ENCODE data around the gene TRAF3IP1. TPM values are rescaled to one million over a fixed set of nuclear protein-coding genes. Genes with fewer than 3 reads are reported as not detected.
"Not testable (repeated sequence)": the region's sequence is repeated elsewhere in the genome, so short reads cannot be mapped to it uniquely, and the experiment has no call there.

The TRAF3IP1 gene
- total RNA-seq, 2 donors from 2014 or later: 3.4 to 7.2 TPM

- not testable (repeated sequence) for H3K4me1 Mint-ChIP-seq; H3K27ac Mint-ChIP-seq; H3K27me3 Mint-ChIP-seq; H3K4me3 Mint-ChIP-seq; ATAC-seq (replicated peaks); H3K9me3 Mint-ChIP-seq
- peaks cover 19% of the 10 kb centered on the region for H3K36me3 Mint-ChIP-seq (ENCODE audit: low read depth)
Observed at GRCh38 chr2:238335591-238335990, 15.3 kb downstream of the TRAF3IP1 start.

GRCh38 chr2:238336151-238336550 is 15.8 kb downstream of the TRAF3IP1 start:
- no peak overlapping the region for H3K4me3 Mint-ChIP-seq
- H3K9me3 Mint-ChIP-seq: no peaks in the 10 kb centered on the region
- H3K4me1 Mint-ChIP-seq: no peaks in the 10 kb centered on the region
- no peak overlapping the region for H3K27ac Mint-ChIP-seq
- ATAC-seq (replicated peaks): no peak
- peaks cover 19% of the 10 kb centered on the region for H3K36me3 Mint-ChIP-seq (ENCODE audit: low read depth)
- no peaks in the 10 kb centered on the region for H3K27me3 Mint-ChIP-seq

- Mint-ChIP-seq H3K36me3 (ENCODE audit: low read depth) (peaks cover 19% of the 10 kb centered on the region), H3K4me3 (no peak overlapping the region), H3K27ac (peak overlapping the region; percentile 49), H3K4me1 (no peaks in the 10 kb centered on the region), H3K9me3 (no peaks in the 10 kb centered on the region), H3K27me3 (no peaks in the 10 kb centered on the region)
- no peak for ATAC-seq (replicated peaks)
Observed at GRCh38 chr2:238336793-238337444, 16.6 kb downstream of the TRAF3IP1 start.

GRCh38 chr2:238337846-238338245 is 17.5 kb downstream of the TRAF3IP1 start:
- Mint-ChIP-seq H3K9me3 (no peaks in the 10 kb centered on the region), H3K27me3 (no peaks in the 10 kb centered on the region), H3K36me3 (ENCODE audit: low read depth) (peaks cover 19% of the 10 kb centered on the region), H3K4me1 (no peaks in the 10 kb centered on the region), H3K4me3 (no peak overlapping the region), H3K27ac (no peak overlapping the region)
- ATAC-seq (replicated peaks): no peak

- Mint-ChIP-seq H3K9me3 (no peaks in the 10 kb centered on the region), H3K27ac (no peak overlapping the region), H3K27me3 (no peaks in the 10 kb centered on the region), H3K4me3 (no peak overlapping the region), H3K4me1 (no peaks in the 10 kb centered on the region), H3K36me3 (ENCODE audit: low read depth) (peaks cover 17% of the 10 kb centered on the region)
- no peak for ATAC-seq (replicated peaks)
Observed at GRCh38 chr2:238338710-238339394, 18.5 kb downstream of the TRAF3IP1 start.

- H3K4me3 Mint-ChIP-seq: no peak overlapping the region
- no peaks in the 10 kb centered on the region for H3K9me3 Mint-ChIP-seq
- peaks cover 12% of the 10 kb centered on the region for H3K36me3 Mint-ChIP-seq (ENCODE audit: low read depth)
- no peak overlapping the region for H3K27ac Mint-ChIP-seq
- no peak for ATAC-seq (replicated peaks)
- no peaks in the 10 kb centered on the region for H3K27me3 Mint-ChIP-seq
- no peaks in the 10 kb centered on the region for H3K4me1 Mint-ChIP-seq
Observed at GRCh38 chr2:238339395-238339780, 19.1 kb downstream of the TRAF3IP1 start.

GRCh38 chr2:238339814-238340213 is 19.5 kb downstream of the TRAF3IP1 start:
- Mint-ChIP-seq H3K4me3 (no peak overlapping the region), H3K27ac (no peak overlapping the region), H3K27me3 (no peaks in the 10 kb centered on the region), H3K36me3 (ENCODE audit: low read depth) (peaks cover 10% of the 10 kb centered on the region), H3K4me1 (no peaks in the 10 kb centered on the region), H3K9me3 (no peaks in the 10 kb centered on the region)
- ATAC-seq (replicated peaks): peak; percentile 23

- Mint-ChIP-seq H3K9me3 (no peaks in the 10 kb centered on the region), H3K4me1 (peaks cover 5% of the 10 kb centered on the region), H3K36me3 (ENCODE audit: low read depth) (no peaks in the 10 kb centered on the region), H3K27ac (no peak overlapping the region), H3K27me3 (no peaks in the 10 kb centered on the region), H3K4me3 (no peak overlapping the region)
- no peak for ATAC-seq (replicated peaks)
Observed at GRCh38 chr2:238341536-238341935, 21.2 kb downstream of the TRAF3IP1 start.

GRCh38 chr2:238344035-238344434 is 23.7 kb downstream of the TRAF3IP1 start:
- Mint-ChIP-seq H3K27me3 (no peaks in the 10 kb centered on the region), H3K4me3 (no peak overlapping the region), H3K27ac (no peak overlapping the region), H3K9me3 (no peaks in the 10 kb centered on the region), H3K4me1 (peaks cover 5% of the 10 kb centered on the region), H3K36me3 (ENCODE audit: low read depth) (no peaks in the 10 kb centered on the region)
- ATAC-seq (replicated peaks): no peak

- Mint-ChIP-seq H3K9me3 (no peaks in the 10 kb centered on the region), H3K36me3 (ENCODE audit: low read depth) (no peaks in the 10 kb centered on the region), H3K27me3 (no peaks in the 10 kb centered on the region), H3K4me1 (peaks cover 5% of the 10 kb centered on the region), H3K27ac (no peak overlapping the region), H3K4me3 (no peak overlapping the region)
- ATAC-seq (replicated peaks): no peak
Observed at GRCh38 chr2:238344517-238344916, 24.2 kb downstream of the TRAF3IP1 start.

- peaks cover 5% of the 10 kb centered on the region for H3K4me1 Mint-ChIP-seq
- ATAC-seq (replicated peaks): no peak
- H3K4me3 Mint-ChIP-seq: no peak overlapping the region
- H3K27ac Mint-ChIP-seq: peak overlapping the region; percentile 38
- H3K36me3 Mint-ChIP-seq (ENCODE audit: low read depth): no peaks in the 10 kb centered on the region
- H3K9me3 Mint-ChIP-seq: no peaks in the 10 kb centered on the region
- H3K27me3 Mint-ChIP-seq: no peaks in the 10 kb centered on the region
Observed at GRCh38 chr2:238345297-238345968, 25.1 kb downstream of the TRAF3IP1 start.

- Mint-ChIP-seq H3K4me1 (peaks cover 5% of the 10 kb centered on the region), H3K27ac (no peak overlapping the region)
Observed at GRCh38 chr2:238346544-238346943, 26.2 kb downstream of the TRAF3IP1 start.

GRCh38 chr2:238350150-238350897 is 30.0 kb downstream of the TRAF3IP1 start:
- H3K4me1 Mint-ChIP-seq: peaks cover 4% of the 10 kb centered on the region
- H3K27me3 Mint-ChIP-seq: no peaks in the 10 kb centered on the region
- ATAC-seq (replicated peaks): no peak
- no peak overlapping the region for H3K4me3 Mint-ChIP-seq
- no peaks in the 10 kb centered on the region for H3K36me3 Mint-ChIP-seq (ENCODE audit: low read depth)
- H3K27ac Mint-ChIP-seq: no peak overlapping the region
- no peaks in the 10 kb centered on the region for H3K9me3 Mint-ChIP-seq

More at GRCh38 chr2:238346544-238346943, 26.2 kb downstream of the TRAF3IP1 start:
- Mint-ChIP-seq H3K9me3 (no peaks in the 10 kb centered on the region), H3K36me3 (ENCODE audit: low read depth) (no peaks in the 10 kb centered on the region), H3K27me3 (no peaks in the 10 kb centered on the region), H3K4me3 (no peak overlapping the region)
- no peak for ATAC-seq (replicated peaks)

GRCh38 chr2:238351315-238351714 is 31.0 kb downstream of the TRAF3IP1 start:
- Mint-ChIP-seq H3K4me1 (no peaks in the 10 kb centered on the region), H3K4me3 (no peak overlapping the region), H3K36me3 (ENCODE audit: low read depth) (no peaks in the 10 kb centered on the region), H3K27ac (no peak overlapping the region), H3K27me3 (no peaks in the 10 kb centered on the region), H3K9me3 (no peaks in the 10 kb centered on the region)
- no peak for ATAC-seq (replicated peaks)
